SK-N-SH treated with all-trans-retinoic acid at 6 μM for 48 hours (cell line): ENCODE data around the gene DOHH.

Experiments
- BACH2 ChIP-seq: fragments of 250-450 bp; sonication (Bioruptor Pico); IDR thresholded peaks from 2 replicates; pipeline ENCODE4 v1.9.0; 2021; ENCODE audit warnings: mild to moderate bottlenecking, borderline replicate concordance
- CREB5 ChIP-seq: fragments of 250-450 bp; sonication (Bioruptor Pico); IDR thresholded peaks from 2 replicates; pipeline ENCODE4 v1.5.1; 2020; ENCODE audit warnings: low read depth, mild to moderate bottlenecking, moderate library complexity
- PATZ1 ChIP-seq: fragments of 250-450 bp; sonication (Bioruptor Pico); IDR thresholded peaks from 2 replicates; pipeline ENCODE4 v1.8.0; 2020; ENCODE audit warnings: mild to moderate bottlenecking, moderate library complexity, borderline replicate concordance
- POU6F1 ChIP-seq: fragments of 250-450 bp; sonication (Bioruptor Pico); IDR thresholded peaks from 2 replicates; pipeline ENCODE4 v1.8.0; 2021; ENCODE audit warnings: low read depth, mild to moderate bottlenecking, moderate library complexity, borderline replicate concordance
- RARB ChIP-seq: fragments of 250-450 bp; sonication (Bioruptor Pico); IDR thresholded peaks from 2 replicates; pipeline ENCODE4 v1.8.0; 2021; ENCODE audit warnings: mild to moderate bottlenecking, moderate library complexity
- SNAI2 ChIP-seq: fragments of 250-450 bp; sonication (Bioruptor Pico); IDR thresholded peaks from 2 replicates; pipeline ENCODE4 v1.5.0; 2020; ENCODE audit warnings: mild to moderate bottlenecking, moderate library complexity
- ZFP30 ChIP-seq: fragments of 450-650 bp; formaldehyde crosslinking; IDR thresholded peaks from 2 replicates; pipeline ENCODE4 v1.5.0; 2022; ENCODE audit warnings: mild to moderate bottlenecking, moderate library complexity

GRCh38 chr19:3546119-3546518 is 45.6 kb upstream of the DOHH start:
- TF ChIP-seq SNAI2 (no peak), BACH2 (CRISPR knock-in tag) (no peak), RARB (CRISPR knock-in tag) (no peak), ZFP30 (no peak), CREB5 (CRISPR knock-in tag) (no peak), POU6F1 (CRISPR knock-in tag) (no peak), PATZ1 (no peak)
